Measurements from ENCODE around the gene LRFN2.

DNA sequence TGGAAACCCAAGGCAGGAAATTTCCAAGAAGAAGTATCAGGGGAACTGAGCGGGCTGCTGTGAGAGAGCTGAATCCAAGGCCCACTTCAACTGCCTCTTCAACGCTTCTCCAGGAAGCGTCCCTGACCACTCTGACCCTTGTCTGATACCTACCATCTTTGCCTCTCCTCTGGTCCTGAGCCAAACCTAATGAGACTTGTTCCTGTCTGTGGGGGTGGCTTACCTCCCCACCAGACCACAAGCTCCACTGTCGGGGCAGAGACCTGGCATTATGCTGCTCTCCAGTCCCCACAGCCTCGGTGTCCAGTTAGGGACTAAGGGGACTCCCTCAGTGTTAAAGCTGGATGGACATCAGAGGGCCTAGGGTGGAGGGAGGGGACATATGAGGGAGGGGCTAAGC, 49.7 kb downstream of the LRFN2 start:
- TF ChIP-seq, protein P1, sequence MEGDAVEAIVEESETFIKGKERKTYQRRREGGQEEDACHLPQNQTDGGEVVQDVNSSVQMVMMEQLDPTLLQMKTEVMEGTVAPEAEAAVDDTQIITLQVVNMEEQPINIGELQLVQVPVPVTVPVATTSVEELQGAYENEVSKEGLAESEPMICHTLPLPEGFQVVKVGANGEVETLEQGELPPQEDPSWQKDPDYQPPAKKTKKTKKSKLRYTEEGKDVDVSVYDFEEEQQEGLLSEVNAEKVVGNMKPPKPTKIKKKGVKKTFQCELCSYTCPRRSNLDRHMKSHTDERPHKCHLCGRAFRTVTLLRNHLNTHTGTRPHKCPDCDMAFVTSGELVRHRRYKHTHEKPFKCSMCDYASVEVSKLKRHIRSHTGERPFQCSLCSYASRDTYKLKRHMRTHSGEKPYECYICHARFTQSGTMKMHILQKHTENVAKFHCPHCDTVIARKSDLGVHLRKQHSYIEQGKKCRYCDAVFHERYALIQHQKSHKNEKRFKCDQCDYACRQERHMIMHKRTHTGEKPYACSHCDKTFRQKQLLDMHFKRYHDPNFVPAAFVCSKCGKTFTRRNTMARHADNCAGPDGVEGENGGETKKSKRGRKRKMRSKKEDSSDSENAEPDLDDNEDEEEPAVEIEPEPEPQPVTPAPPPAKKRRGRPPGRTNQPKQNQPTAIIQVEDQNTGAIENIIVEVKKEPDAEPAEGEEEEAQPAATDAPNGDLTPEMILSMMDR (IDR thresholded peaks at IDR 0.05; ENCODE audit: low read depth, low read length, poor library complexity, severe bottlenecking) = no peak
- TF ChIP-seq EZH2phosphoT487 (IDR thresholded peaks at IDR 0.05; ENCODE audit: borderline replicate concordance, low read length) = no peak
